A549 treated with AZD9567 at 1 μM for 4 hours (cell line): Measurements from ENCODE around the gene EBF3. TPM values are rescaled to one million over a fixed set of nuclear protein-coding genes. Genes with fewer than 3 reads are reported as not detected.

Source experiments
- total RNA-seq: library from RNA; stranded (reverse); fragments of 200-300 nt; extraction: Qiagen RNA extraction; gene quantifications from 5 replicates; pipeline ENCODE4 v1.2.3, GENCODE V29; 2022; ENCODE audit not compliant: insufficient read depth

Gene EBF3
- total RNA-seq, result 0.13 to 0.21 TPM (median 0.17 TPM) in 4 of 5 replicates, not detected in the other

GRCh38 chr10:129963641-129964501, at the start of gene EBF3:
Gene EBF3, minus strand, starts transcription at chr10:129964274. Its CDS starts 506 bp downstream, at chr10:129963768.

Other genes starting within 250 kb of the EBF3 start
- 0.83 to 1.4 TPM (median 1.0 TPM) in 4 of 5 replicates, not detected in the other for gene C10orf143, start 146.6 kb upstream of the EBF3 start, total RNA-seq
- gene GLRX3, start 172.1 kb upstream of the EBF3 start, total RNA-seq, result 205 to 223 TPM (median 211 TPM) in 5 replicates